Measurements from ENCODE around the gene HYAL1. TPM values are rescaled to one million over a fixed set of nuclear protein-coding genes. Genes with fewer than 3 reads are reported as not detected.

The HYAL1 gene
- polyA plus RNA-seq, 2 of the 4 experiments (the other 2 are of a cell fraction) = 0.62 to 1.1 TPM

- ChIA-PET POLR2A (interaction anchor here (0.9 to 2.0 kb wide), 12 partner anchors 8 to 275 kb away, joined by 3 to 27 read pairs (median 4); partner anchors contain the start of genes CISH, CYB561D2, HEMK1 and HYAL3), CTCF (interaction anchor here (1.2 to 6.2 kb wide), 5 partner anchors 11 to 213 kb away, joined by 3 to 56 read pairs (median 4); partner anchors contain the start of gene HYAL2)
- TF ChIP-seq RFX5 (IDR thresholded peaks at IDR 0.05) (no peak), GATA3 (IDR thresholded peaks at IDR 0.05; ENCODE audit: borderline replicate concordance) (0 out of 2 replicates have a peak, but pooled peaks have one; percentile 1), NR3C1 (IDR thresholded peaks at IDR 0.05) (no peak), ZC3H11A (IDR thresholded peaks at IDR 0.05) (no peak), JUN (IDR thresholded peaks at IDR 0.05) (0 out of 5 replicates have a peak, but pooled peaks of 1 of the 2 experiments have one; percentile 4)
- TF ChIP-seq, protein P1, sequence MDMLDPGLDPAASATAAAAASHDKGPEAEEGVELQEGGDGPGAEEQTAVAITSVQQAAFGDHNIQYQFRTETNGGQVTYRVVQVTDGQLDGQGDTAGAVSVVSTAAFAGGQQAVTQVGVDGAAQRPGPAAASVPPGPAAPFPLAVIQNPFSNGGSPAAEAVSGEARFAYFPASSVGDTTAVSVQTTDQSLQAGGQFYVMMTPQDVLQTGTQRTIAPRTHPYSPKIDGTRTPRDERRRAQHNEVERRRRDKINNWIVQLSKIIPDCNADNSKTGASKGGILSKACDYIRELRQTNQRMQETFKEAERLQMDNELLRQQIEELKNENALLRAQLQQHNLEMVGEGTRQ (IDR thresholded peaks at IDR 0.05) = no peak
- DNase-seq (ENCODE audit: low read depth in 1 of 2, low spot score in 1 of 2) (peak in 1 of 2 experiments; percentile 32), FAIRE-seq (no peak), ATAC-seq (peak; percentile 27 to 76)
- peak overlapping the region; percentile 92 to 98 for H3K27ac ChIP-seq
- no peaks in the 10 kb centered on the region for H3K9me3 ChIP-seq
- H3K4me1 ChIP-seq = peaks cover 29% of the 10 kb centered on the region
- H3K4me3 ChIP-seq = peak overlapping the region; percentile 72
- WGBS (ENCODE audit: missing lambda C conversion rate) = 4% methylated on average over 8 of the region's 31 CpGs
- H3K4me2 ChIP-seq = peak overlapping the region; percentile 97
Observed at GRCh38 chr3:50336452-50337174, 33.2 kb upstream of the HYAL1 start.

GRCh38 chr3:50334339-50335075, 31.1 kb upstream of the HYAL1 start:
- 75% methylated on average over 5 of the region's 5 CpGs for WGBS (ENCODE audit: missing lambda C conversion rate)
- CTCF ChIA-PET = interaction anchor here (0.6 to 6.2 kb wide), 3 partner anchors 12 to 37 kb away, joined by 3 to 56 read pairs (median 4); partner anchors contain the start of gene HYAL2
- no peak overlapping the region for H3K27ac ChIP-seq

More at GRCh38 chr3:50334339-50335075, 31.1 kb upstream of the HYAL1 start:
- Histone ChIP-seq H3K4me2 (peak overlapping the region; percentile 97), H3K4me3 (no peak overlapping the region), H3K4me1 (peaks cover 29% of the 10 kb centered on the region), H3K9me3 (no peaks in the 10 kb centered on the region)
- TF ChIP-seq, protein P2, sequence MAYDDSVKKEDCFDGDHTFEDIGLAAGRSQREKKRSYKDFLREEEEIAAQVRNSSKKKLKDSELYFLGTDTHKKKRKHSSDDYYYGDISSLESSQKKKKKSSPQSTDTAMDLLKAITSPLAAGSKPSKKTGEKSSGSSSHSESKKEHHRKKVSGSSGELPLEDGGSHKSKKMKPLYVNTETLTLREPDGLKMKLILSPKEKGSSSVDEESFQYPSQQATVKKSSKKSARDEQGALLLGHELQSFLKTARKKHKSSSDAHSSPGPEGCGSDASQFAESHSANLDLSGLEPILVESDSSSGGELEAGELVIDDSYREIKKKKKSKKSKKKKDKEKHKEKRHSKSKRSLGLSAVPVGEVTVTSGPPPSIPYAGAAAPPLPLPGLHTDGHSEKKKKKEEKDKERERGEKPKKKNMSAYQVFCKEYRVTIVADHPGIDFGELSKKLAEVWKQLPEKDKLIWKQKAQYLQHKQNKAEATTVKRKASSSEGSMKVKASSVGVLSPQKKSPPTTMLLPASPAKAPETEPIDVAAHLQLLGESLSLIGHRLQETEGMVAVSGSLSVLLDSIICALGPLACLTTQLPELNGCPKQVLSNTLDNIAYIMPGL (CRISPR knock-in tag; IDR thresholded peaks at IDR 0.05; ENCODE audit: borderline replicate concordance) = no peak
- TF ChIP-seq HDAC2 (IDR thresholded peaks at IDR 0.05) = no peak
- TF ChIP-seq BHLHE40 (IDR thresholded peaks at IDR 0.05; ENCODE audit: low read depth, low read length) = no peak
- TF ChIP-seq, protein P3, sequence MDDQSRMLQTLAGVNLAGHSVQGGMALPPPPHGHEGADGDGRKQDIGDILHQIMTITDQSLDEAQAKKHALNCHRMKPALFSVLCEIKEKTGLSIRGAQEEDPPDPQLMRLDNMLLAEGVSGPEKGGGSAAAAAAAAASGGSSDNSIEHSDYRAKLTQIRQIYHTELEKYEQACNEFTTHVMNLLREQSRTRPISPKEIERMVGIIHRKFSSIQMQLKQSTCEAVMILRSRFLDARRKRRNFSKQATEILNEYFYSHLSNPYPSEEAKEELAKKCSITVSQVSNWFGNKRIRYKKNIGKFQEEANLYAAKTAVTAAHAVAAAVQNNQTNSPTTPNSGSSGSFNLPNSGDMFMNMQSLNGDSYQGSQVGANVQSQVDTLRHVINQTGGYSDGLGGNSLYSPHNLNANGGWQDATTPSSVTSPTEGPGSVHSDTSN (IDR thresholded peaks at IDR 0.05) = no peak
- no peak for TF ChIP-seq RFX5 (IDR thresholded peaks at IDR 0.05)
- no peak for TF ChIP-seq RNF2 (IDR thresholded peaks at IDR 0.05; ENCODE audit: borderline replicate concordance, low read depth)
- TF ChIP-seq RCOR1 (IDR thresholded peaks at IDR 0.05; ENCODE audit: low read depth, low read length) = no peak
- no peak for TF ChIP-seq HEYL (CRISPR knock-in tag; IDR thresholded peaks at IDR 0.05)
- TF ChIP-seq EHMT2 (IDR thresholded peaks at IDR 0.05; ENCODE audit: low read depth) = no peak
- no peak for TF ChIP-seq CBX8 (IDR thresholded peaks at IDR 0.05)
- TF ChIP-seq ATOH8 (CRISPR knock-in tag; IDR thresholded peaks at IDR 0.05; ENCODE audit: low read depth) = no peak
- TF ChIP-seq RAD21 (conservative IDR thresholded peaks at IDR 0.05 in 1 of 2, IDR thresholded peaks at IDR 0.05 in 1 of 2) = no peak
- TF ChIP-seq MAX (IDR thresholded peaks at IDR 0.05) = no peak
- no peak for TF ChIP-seq HOXB13 (CRISPR knock-in tag; IDR thresholded peaks at IDR 0.05; ENCODE audit: low read depth)
- TF ChIP-seq, protein P4, sequence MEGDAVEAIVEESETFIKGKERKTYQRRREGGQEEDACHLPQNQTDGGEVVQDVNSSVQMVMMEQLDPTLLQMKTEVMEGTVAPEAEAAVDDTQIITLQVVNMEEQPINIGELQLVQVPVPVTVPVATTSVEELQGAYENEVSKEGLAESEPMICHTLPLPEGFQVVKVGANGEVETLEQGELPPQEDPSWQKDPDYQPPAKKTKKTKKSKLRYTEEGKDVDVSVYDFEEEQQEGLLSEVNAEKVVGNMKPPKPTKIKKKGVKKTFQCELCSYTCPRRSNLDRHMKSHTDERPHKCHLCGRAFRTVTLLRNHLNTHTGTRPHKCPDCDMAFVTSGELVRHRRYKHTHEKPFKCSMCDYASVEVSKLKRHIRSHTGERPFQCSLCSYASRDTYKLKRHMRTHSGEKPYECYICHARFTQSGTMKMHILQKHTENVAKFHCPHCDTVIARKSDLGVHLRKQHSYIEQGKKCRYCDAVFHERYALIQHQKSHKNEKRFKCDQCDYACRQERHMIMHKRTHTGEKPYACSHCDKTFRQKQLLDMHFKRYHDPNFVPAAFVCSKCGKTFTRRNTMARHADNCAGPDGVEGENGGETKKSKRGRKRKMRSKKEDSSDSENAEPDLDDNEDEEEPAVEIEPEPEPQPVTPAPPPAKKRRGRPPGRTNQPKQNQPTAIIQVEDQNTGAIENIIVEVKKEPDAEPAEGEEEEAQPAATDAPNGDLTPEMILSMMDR (IDR thresholded peaks at IDR 0.05) = no peak
- TF ChIP-seq HOXA7 (CRISPR knock-in tag; IDR thresholded peaks at IDR 0.05) = no peak
- no peak for TF ChIP-seq ZFP36 (IDR thresholded peaks at IDR 0.05; ENCODE audit: borderline replicate concordance, partially characterized antibody)
- TF ChIP-seq PHF8 (IDR thresholded peaks at IDR 0.05; ENCODE audit: borderline replicate concordance, low read depth) = no peak
- POLR2A ChIA-PET = no interaction called here
- FAIRE-seq (no peak), DNase-seq (ENCODE audit: low read depth in 1 of 2, low spot score in 1 of 2) (no peak), ATAC-seq (no peak)
